ENCODE results near the gene LIN7B. TPM values are rescaled to one million over a fixed set of nuclear protein-coding genes. Genes with fewer than 3 reads are reported as not detected.
"Not testable (repeated sequence)": the region's sequence is repeated elsewhere in the genome, so short reads cannot be mapped to it uniquely, and the experiment has no call there.

The LIN7B gene
- total and polyA plus RNA-seq, 2 donors = 4.7 to 18.5 TPM

DNA sequence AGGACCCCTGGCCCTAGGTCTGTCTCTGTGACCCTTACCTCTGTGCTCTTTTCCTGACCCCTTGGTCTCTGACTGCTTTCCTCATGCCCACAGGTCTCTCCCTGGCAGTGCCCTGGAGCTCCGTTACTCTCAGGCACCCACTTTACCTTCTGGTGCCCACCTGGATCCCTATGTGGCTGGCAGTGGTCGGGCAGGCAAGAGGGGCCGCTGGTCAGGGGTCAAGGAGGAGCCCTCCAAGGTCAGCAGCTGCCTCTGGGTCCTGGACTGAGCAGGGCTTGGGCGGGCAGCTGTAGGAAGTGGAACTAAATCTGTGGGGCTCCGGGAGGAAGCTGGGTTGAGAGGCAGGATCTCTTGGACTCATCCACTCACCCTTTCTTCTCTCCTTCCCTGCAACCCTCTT, 21.5 kb downstream of the LIN7B start:
- H3K36me3 ChIP-seq (ENCODE audit: insufficient read depth) = no peaks in the 10 kb centered on the region
- H3K4me3 ChIP-seq (ENCODE audit: low read depth, low read length) = no peak overlapping the region
- no peaks in the 10 kb centered on the region for H3K4me1 ChIP-seq (ENCODE audit: insufficient read depth)
- no peak for DNase-seq (ENCODE audit: extremely low spot score)
- H3K27ac ChIP-seq (ENCODE audit: low read depth) = peak overlapping the region; percentile 25
- 92% methylated on average over 5 of the region's 5 CpGs for WGBS

DNA sequence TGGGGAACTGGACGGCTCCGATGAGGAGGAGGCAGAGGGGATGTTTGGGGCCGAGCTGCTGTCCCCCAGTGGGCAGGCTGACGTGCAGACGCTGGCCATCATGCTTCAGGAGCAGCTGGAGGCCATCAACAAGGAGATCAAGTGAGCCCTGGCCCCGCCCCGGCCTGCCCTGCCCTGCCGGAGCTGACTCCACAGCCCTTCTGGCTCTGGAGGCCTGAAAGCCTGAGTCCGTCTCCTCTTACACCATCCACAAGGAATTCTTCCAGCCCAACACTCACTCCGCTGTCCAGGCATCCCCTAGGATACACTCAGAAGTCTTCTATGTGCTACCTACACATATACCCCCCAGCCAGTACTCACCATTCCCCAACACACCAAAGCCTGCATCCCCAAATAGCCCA, 22.6 kb downstream of the LIN7B start:
- no peak for DNase-seq (ENCODE audit: extremely low spot score)
- H3K4me3 ChIP-seq (ENCODE audit: low read depth, low read length) = no peak overlapping the region
- no peaks in the 10 kb centered on the region for H3K36me3 ChIP-seq (ENCODE audit: insufficient read depth)
- no peaks in the 10 kb centered on the region for H3K4me1 ChIP-seq (ENCODE audit: insufficient read depth)
- no peak overlapping the region for H3K27ac ChIP-seq (ENCODE audit: low read depth)
- WGBS = 59% methylated on average over 10 of the region's 10 CpGs

DNA sequence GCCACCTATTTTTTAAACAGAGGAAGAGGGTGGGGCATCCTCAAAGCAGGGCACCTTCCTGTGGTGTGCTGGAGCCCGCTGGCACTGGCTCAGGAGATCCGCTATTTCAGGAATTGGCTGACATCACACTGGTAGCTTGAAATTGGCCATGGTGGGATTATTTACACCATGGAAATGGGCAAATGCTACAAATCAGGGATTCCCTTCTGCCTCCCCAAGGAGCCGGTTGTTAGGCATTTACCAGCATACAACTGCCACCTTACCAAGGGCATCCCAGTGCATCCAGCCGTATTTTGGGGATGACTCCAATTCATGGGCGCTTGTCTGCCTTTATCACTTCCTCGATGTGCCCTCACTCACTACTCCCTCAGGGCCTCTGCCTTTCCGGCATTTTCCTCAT, 26.8 kb downstream of the LIN7B start:
- no peak overlapping the region for H3K4me3 ChIP-seq (ENCODE audit: low read depth, low read length)
- no peak overlapping the region for H3K27ac ChIP-seq (ENCODE audit: low read depth)
- no peaks in the 10 kb centered on the region for H3K4me1 ChIP-seq (ENCODE audit: insufficient read depth)
- no peaks in the 10 kb centered on the region for H3K36me3 ChIP-seq (ENCODE audit: insufficient read depth)
- WGBS = 86% methylated on average over 7 of the region's 7 CpGs
- no peak for DNase-seq (ENCODE audit: extremely low spot score)

DNA sequence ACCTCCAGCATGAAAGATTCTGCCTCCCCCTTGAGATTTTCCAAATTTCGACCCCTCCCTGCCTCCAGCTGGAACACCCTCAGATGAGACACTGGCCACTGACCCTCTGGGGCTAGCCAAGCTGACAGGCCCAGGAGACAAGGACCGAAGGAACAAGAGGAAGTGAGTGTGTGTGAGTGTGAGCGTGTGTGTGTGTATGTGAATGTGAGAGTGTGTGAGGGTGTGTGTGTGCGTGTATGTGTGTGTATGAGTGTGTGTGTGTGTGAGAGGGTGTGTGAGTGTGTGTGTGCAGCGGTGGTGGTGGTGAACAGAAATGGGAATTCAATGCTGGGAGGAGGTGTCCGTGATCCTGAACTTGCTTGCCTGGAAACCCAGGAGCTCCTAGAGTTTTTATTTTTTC, 27.2 kb downstream of the LIN7B start:
- Histone ChIP-seq H3K4me3 (ENCODE audit: low read depth, low read length) (no peak overlapping the region), H3K27ac (ENCODE audit: low read depth) (no peak overlapping the region), H3K4me1 (ENCODE audit: insufficient read depth) (no peaks in the 10 kb centered on the region), H3K36me3 (ENCODE audit: insufficient read depth) (no peaks in the 10 kb centered on the region)
- no peak for DNase-seq (ENCODE audit: extremely low spot score)
- WGBS = 79% methylated on average over 6 of the region's 6 CpGs

DNA sequence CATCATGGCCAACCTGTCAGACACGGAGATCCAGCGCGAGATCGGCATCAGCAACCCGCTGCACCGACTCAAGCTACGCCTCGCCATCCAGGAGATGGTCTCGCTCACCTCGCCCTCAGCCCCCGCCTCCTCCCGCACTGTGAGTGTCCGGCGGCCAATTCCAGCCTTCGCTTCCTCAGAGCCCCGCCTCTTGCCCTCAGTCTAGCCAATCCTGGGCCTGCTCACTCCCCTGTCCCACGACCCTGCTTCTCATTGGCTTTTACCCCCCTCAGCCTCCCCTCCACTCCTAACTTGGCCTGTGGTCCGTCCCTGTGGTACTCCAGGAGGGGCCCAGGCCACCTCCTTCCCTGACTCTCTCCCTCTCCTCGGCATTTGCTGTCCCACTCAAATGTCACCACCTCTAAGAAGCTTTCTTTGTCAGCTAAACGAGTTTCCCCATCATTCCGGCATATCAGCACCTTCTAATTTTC, 28.7 kb downstream of the LIN7B start:
- H3K27ac ChIP-seq (ENCODE audit: low read depth) = no peak overlapping the region
- DNase-seq (ENCODE audit: extremely low spot score) = peak; percentile 77
- no peaks in the 10 kb centered on the region for H3K4me1 ChIP-seq (ENCODE audit: insufficient read depth)
- no peaks in the 10 kb centered on the region for H3K36me3 ChIP-seq (ENCODE audit: insufficient read depth)
- H3K4me3 ChIP-seq (ENCODE audit: low read depth, low read length) = peak overlapping the region; percentile 11
- 4% methylated on average over 21 of the region's 21 CpGs for WGBS

DNA sequence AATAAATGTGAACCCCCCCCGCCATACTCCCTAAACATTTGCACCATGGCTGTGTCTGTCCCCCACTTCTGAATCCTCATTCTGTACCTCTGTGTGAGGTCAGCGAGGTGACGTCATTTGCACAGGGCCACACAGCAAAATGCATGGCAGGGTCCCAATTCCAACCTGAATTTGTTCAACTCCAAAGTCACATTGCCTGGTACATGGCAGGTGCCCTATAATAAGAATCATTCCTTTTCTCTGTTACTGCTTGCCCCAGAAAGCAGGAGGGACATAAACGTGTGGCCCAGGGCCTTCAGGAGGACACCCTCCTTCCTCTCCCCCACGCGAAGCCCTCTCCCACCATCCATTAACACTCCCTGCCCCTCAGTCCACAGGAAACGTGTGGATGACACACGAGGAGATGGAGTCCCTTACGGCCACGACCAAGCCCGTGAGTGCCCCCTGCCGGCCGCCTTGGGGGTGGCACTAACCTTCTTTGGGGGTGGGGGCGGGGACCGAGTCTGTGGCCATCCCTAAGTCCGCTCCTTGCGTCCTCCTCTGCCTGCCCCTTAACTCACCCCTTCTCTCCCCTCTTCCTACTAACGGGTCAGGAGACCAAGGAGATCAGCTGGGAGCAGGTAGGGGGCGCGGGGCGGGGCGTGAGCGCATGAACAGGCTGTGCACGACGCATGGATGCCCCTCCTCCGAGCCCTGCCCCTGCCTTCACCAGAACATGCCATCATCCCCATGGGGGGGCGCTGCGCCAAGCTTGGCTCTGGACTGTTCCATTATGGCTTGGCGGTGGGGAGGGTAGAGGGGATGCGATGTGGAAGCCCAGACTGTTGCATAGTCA, 31.6 kb downstream of the LIN7B start:
- Histone ChIP-seq H3K4me3 (ENCODE audit: low read depth, low read length) (no peak overlapping the region), H3K36me3 (ENCODE audit: insufficient read depth) (no peaks in the 10 kb centered on the region), H3K4me1 (ENCODE audit: insufficient read depth) (no peaks in the 10 kb centered on the region), H3K27ac (ENCODE audit: low read depth) (no peak overlapping the region)
- 8% methylated on average over 30 of the region's 30 CpGs for WGBS
- DNase-seq (ENCODE audit: extremely low spot score) = no peak

DNA sequence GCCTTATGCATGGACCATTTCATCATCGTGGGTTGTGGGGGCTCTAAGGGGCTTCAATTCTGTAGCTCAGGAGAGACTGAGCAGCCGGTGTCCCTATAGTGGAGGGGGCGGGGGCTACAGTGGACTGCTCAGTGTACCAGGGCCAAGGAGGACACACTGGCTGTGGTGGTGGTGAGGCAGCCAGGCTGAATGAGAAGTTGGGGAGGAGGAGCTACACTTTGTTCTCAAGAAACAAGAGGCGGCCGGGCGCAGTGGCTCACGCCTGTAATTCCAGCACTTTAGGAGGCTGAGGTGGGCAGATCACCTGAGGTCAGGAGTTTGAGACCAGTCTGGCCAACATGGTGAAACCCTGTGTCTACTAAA, 32.2 kb downstream of the LIN7B start:
- H3K27ac ChIP-seq (ENCODE audit: low read depth); DNase-seq (ENCODE audit: extremely low spot score); H3K36me3 ChIP-seq (ENCODE audit: insufficient read depth); H3K4me1 ChIP-seq (ENCODE audit: insufficient read depth); H3K4me3 ChIP-seq (ENCODE audit: low read depth, low read length): not testable (repeated sequence)
- whole genome bisulfite sequencing = 35% methylated on average over 7 of the region's 7 CpGs

DNA sequence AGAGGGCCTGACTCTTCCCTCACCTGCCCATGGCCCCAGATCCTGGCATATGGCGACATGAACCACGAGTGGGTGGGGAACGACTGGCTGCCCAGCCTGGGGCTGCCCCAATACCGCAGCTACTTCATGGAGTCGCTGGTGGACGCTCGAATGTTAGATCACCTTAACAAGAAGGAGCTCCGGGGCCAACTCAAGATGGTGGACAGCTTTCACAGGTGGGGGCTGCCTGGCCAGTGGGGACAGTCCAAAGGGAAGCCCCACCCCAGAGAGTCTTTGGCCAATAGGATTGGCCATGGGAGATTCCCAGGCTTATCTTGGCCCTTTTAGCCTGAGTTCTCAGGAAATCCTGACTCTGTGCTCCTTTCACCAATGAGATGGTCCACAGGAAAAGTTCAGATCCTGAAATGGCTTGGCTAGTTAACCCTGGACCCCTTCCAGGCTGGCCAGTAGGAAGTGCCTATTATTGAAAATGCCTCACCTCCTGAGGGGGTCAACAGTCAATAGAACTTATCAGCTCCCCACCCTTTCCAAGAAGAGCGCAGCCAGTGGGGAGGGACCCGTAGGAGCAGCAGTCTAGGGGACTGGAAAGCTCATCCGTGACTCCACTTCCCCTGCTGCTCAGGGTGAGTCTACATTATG, 34.0 kb downstream of the LIN7B start:
- no peak for DNase-seq (ENCODE audit: extremely low spot score)
- Histone ChIP-seq H3K36me3 (ENCODE audit: insufficient read depth) (no peaks in the 10 kb centered on the region), H3K27ac (ENCODE audit: low read depth) (no peak overlapping the region), H3K4me1 (ENCODE audit: insufficient read depth) (no peaks in the 10 kb centered on the region), H3K4me3 (ENCODE audit: low read depth, low read length) (no peak overlapping the region)
- WGBS = 76% methylated on average over 11 of the region's 11 CpGs

DNA sequence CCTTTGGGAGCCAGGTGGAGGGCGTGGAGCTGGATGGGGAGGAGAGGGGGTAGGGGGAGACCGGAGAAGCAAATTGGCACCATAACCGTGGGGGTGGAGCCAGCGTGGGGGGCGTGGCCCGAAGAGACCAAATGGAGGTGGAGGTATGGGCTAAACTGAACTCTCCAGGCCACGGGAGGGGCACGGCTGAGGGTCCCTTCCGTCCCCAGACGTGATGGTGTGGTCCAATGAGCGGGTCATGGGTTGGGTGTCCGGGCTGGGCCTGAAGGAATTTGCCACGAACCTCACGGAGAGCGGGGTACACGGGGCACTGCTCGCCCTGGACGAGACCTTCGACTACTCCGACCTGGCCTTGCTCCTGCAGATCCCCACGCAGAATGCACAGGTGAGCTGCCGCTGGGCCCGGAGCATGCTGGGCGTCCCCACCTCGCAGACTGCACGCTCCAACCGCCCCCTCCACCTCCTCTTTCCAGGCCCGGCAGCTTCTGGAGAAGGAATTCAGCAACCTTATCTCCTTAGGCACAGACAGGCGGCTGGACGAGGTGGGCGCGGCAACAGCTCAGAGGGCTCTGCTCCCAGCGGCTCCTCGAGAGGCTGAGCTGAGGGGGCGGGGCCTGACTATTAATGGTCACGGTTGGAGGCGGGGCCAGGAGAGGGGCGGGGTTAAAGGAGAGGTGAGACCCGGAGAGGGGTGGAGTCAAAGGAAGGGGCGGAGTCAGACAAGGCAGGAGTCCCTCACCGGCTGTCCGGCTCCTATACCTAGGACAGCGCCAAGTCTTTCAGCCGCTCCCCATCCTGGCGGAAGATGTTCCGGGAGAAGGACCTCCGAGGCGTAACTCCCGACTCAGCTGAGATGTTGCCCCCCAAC, 34.8 kb downstream of the LIN7B start:
- DNase-seq (ENCODE audit: extremely low spot score) = peak; percentile 95
- no peaks in the 10 kb centered on the region for H3K36me3 ChIP-seq (ENCODE audit: insufficient read depth)
- H3K27ac ChIP-seq (ENCODE audit: low read depth) = no peak overlapping the region
- WGBS = 2% methylated on average over 49 of the region's 49 CpGs
- no peaks in the 10 kb centered on the region for H3K4me1 ChIP-seq (ENCODE audit: insufficient read depth)
- peak overlapping the region; percentile 53 for H3K4me3 ChIP-seq (ENCODE audit: low read depth, low read length)

DNA sequence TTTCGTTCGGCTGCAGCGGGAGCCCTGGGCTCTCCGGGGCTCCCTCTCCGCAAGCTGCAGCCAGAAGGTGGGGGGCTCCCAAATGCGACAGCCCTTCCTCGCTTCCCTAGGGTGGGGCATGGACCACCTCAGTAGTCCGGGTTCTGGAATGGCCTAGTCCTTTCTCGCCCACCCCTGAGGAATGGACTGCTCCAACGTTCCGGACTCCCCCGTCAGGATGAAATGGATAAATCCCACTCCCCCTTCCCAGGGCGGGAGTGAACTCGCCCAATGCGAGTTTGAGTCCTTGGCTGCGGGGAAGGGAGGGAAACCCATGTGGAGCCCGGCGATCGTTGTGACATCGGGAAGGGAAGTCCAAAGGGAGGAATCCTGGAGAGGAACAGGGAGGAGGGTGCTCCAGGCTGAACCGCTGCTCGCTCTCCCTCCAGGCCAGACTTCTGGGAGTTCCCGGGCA, 35.5 kb downstream of the LIN7B start:
- no peaks in the 10 kb centered on the region for H3K4me1 ChIP-seq (ENCODE audit: insufficient read depth)
- under 1% methylated on average over 23 of the region's 23 CpGs for WGBS
- H3K27ac ChIP-seq (ENCODE audit: low read depth) = no peak overlapping the region
- no peaks in the 10 kb centered on the region for H3K36me3 ChIP-seq (ENCODE audit: insufficient read depth)
- peak; percentile 76 for DNase-seq (ENCODE audit: extremely low spot score)
- peak overlapping the region; percentile 53 for H3K4me3 ChIP-seq (ENCODE audit: low read depth, low read length)

DNA sequence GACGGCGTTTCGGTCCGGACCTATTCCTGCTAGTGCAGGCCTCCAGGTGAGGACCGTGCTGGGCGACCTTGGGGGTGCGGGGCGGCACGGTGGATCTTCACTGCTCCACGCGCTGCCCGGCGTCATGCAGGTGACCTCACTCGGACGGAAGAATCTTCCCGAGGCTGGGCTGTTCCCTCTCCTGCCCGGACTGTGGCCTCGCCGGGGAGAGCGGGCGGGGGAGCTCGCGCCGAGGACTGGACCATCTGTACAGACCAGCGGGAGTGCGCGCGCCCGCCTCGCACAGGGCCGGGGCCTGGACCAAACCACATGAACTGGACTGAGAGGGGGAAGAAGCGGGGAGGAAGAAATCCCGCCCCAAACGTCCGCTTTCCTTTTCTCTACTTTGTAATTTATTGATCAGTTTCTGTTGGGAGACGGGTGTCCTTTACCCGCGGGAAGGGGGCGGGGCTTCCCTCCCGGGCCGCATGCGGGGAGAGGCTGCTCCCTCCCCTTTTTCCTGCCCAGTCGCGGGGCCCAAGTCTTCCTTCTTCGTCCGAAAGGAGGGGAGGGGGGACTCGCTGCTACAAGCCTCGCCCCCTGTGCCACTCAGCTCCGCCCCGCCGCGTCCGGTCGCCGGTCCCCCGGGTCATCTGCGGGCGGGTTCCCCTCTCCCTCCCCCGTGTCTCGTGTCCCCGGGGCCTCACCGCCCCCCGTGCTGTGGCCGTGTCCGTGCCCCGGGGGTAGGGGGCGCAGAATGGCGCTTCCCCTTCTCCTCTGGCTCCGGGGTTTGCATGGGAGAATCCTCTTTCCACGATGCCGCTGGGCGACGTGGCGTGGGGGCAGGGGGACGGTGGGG, 36.2 kb downstream of the LIN7B start:
- Histone ChIP-seq H3K4me1 (ENCODE audit: insufficient read depth) (no peaks in the 10 kb centered on the region), H3K27ac (ENCODE audit: low read depth) (no peak overlapping the region), H3K36me3 (ENCODE audit: insufficient read depth) (no peaks in the 10 kb centered on the region), H3K4me3 (ENCODE audit: low read depth, low read length) (peak overlapping the region; percentile 53)
- under 1% methylated on average over 75 of the region's 75 CpGs for WGBS
- peak; percentile 84 for DNase-seq (ENCODE audit: extremely low spot score)

DNA sequence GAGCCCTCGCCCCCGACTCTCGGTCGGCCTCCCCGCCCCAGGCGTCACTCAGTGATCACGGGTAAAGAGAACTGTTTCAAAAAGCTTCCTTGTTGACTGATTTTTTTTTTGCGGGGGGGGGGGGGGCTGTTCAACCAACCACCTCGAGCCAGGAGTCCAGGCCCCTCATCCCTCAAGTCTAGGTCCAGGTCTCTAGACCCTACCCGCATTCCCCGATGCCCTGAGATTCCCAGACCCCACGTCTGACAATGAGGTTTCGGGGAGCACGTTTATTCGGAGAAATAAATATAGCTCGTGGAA, 36.7 kb downstream of the LIN7B start:
- no peak for DNase-seq (ENCODE audit: extremely low spot score)
- Histone ChIP-seq H3K4me3 (ENCODE audit: low read depth, low read length) (peak overlapping the region; percentile 53), H3K27ac (ENCODE audit: low read depth) (no peak overlapping the region), H3K4me1 (ENCODE audit: insufficient read depth) (no peaks in the 10 kb centered on the region), H3K36me3 (ENCODE audit: insufficient read depth) (no peaks in the 10 kb centered on the region)
- 7% methylated on average over 16 of the region's 16 CpGs for WGBS
